Colonic mucosa (tissue), 4 donors: Measurements from ENCODE around the gene DNAJB8. TPM values are rescaled to one million over a fixed set of nuclear protein-coding genes. Genes with fewer than 3 reads are reported as not detected.

Source experiments
- DNase-seq: peaks from one replicate; pipeline ENCODE4 v3.0.0-alpha.2; 2020
- H3K27ac ChIP-seq: fragments of 200-600 bp; one replicate; pipeline ENCODE4 v1.8.0; 2021
- H3K27me3 ChIP-seq: fragments of 200-600 bp; one replicate; pipeline ENCODE4 v1.8.0; 2021
- H3K36me3 ChIP-seq: fragments of 200-600 bp; one replicate; pipeline ENCODE4 v1.8.0; 2021
- H3K4me1 ChIP-seq: fragments of 200-600 bp; one replicate; pipeline ENCODE4 v1.8.0; 2021; ENCODE audit warnings: mild to moderate bottlenecking
- H3K4me3 ChIP-seq: fragments of 200-600 bp; one replicate; pipeline ENCODE4 v1.8.0; 2021
- H3K9ac ChIP-seq, 2 donors: one replicate each; pipeline ENCODE4 v1.7.0; 2013; ENCODE audit warnings: control low read depth in 2 of 2, low read depth in 2 of 2, low read length in 2 of 2
- H3K9me3 ChIP-seq: fragments of 200-600 bp; one replicate; pipeline ENCODE4 v1.8.0; 2021
- CTCF ChIP-seq: fragments of 200-600 bp; IDR thresholded peaks from one replicate; pipeline ENCODE4 v1.8.0; 2022; ENCODE audit warnings: antibody characterized with exemption, mild to moderate bottlenecking
- intact Hi-C: fragments of 100-400 bp; cut with DNase I; formaldehyde crosslinking; loops from one replicate; pipeline ENCODE4 v1.14.1; 2022
- total RNA-seq, 2 donors: library from RNA; stranded (reverse); fragmentation: NEBNext Ultra II Directional in 1 of 2; extraction: Animal tissue kit (Norgen Biotek cat#: 25700) in 1 of 2; gene quantifications; one replicate each; pipeline ENCODE4 v1.2.1, GENCODE V29; 2021
- donor health status: healthy.
- donor health status: DM: no; HTN: no; CAD: no.
- donor health status: DM: no; HTN: no; CAD: no.

The DNAJB8 gene
- total RNA-seq, 2 donors from 2014 or later: not detected

- no peak for DNase-seq
These were observed 37.4 kb downstream of the DNAJB8 start for GRCh38 chr3:128429275-128429674.

GRCh38 chr3:128427872-128428822, 38.5 kb downstream of the DNAJB8 start:
- H3K27ac ChIP-seq: no peak overlapping the region
- no peak overlapping the region for H3K9ac ChIP-seq
- intact Hi-C loops: loop anchor here (5.0 kb wide), 2 partner anchors 154 to 179 kb away; no protein-coding TSS in a partner anchor
- peaks cover 16% of the 10 kb centered on the region for H3K27me3 ChIP-seq
- no peaks in the 10 kb centered on the region for H3K36me3 ChIP-seq
- no peak overlapping the region for H3K4me3 ChIP-seq
- H3K9me3 ChIP-seq: no peaks in the 10 kb centered on the region
- TF ChIP-seq CTCF: no peak
- H3K4me1 ChIP-seq: peaks cover 3% of the 10 kb centered on the region
- DNase-seq: no peak

More at GRCh38 chr3:128429275-128429674, 37.4 kb downstream of the DNAJB8 start:
- H3K36me3 ChIP-seq: no peaks in the 10 kb centered on the region
- no peaks in the 10 kb centered on the region for H3K9me3 ChIP-seq
- no peak overlapping the region for H3K9ac ChIP-seq
- H3K27ac ChIP-seq: no peak overlapping the region
- no peak for TF ChIP-seq CTCF
- peaks cover 20% of the 10 kb centered on the region for H3K27me3 ChIP-seq
- peaks cover 3% of the 10 kb centered on the region for H3K4me1 ChIP-seq
- intact Hi-C loops: loop anchor here (5.0 kb wide), 2 partner anchors 153 to 178 kb away; no protein-coding TSS in a partner anchor
- no peak overlapping the region for H3K4me3 ChIP-seq

- Histone ChIP-seq H3K4me3 (no peak overlapping the region), H3K27ac (no peak overlapping the region), H3K4me1 (peaks cover 3% of the 10 kb centered on the region), H3K27me3 (peaks cover 8% of the 10 kb centered on the region), H3K9me3 (no peaks in the 10 kb centered on the region), H3K9ac (no peak overlapping the region), H3K36me3 (no peaks in the 10 kb centered on the region)
- intact Hi-C loops: loop anchor here (5.0 kb wide), 2 partner anchors 155 to 180 kb away; no protein-coding TSS in a partner anchor
- no peak for TF ChIP-seq CTCF
- DNase-seq: no peak
These were observed 39.4 kb downstream of the DNAJB8 start for GRCh38 chr3:128427175-128427857.

- H3K4me1 ChIP-seq: peaks cover 3% of the 10 kb centered on the region
- H3K9me3 ChIP-seq: no peaks in the 10 kb centered on the region
- H3K4me3 ChIP-seq: peak overlapping the region; percentile 12
- intact Hi-C loops: loop anchor here (5.0 kb wide), 2 partner anchors 156 to 181 kb away; no protein-coding TSS in a partner anchor
- no peak overlapping the region for H3K27ac ChIP-seq
- H3K36me3 ChIP-seq: no peaks in the 10 kb centered on the region
- TF ChIP-seq CTCF: peak; percentile 70
- H3K27me3 ChIP-seq: no peaks in the 10 kb centered on the region
- H3K9ac ChIP-seq: peak overlapping the region in 1 of 2 donors; percentile 12
- peak; percentile 32 for DNase-seq
These were observed 40.4 kb downstream of the DNAJB8 start for GRCh38 chr3:128426128-128426921.

GRCh38 chr3:128425846-128426127, 40.9 kb downstream of the DNAJB8 start:
- no peak overlapping the region for H3K9ac ChIP-seq

More at GRCh38 chr3:128425846-128426127, 40.9 kb downstream of the DNAJB8 start:
- intact Hi-C loops: loop anchor here (5.0 kb wide), 2 partner anchors 157 to 182 kb away; no protein-coding TSS in a partner anchor
- Histone ChIP-seq H3K36me3 (no peaks in the 10 kb centered on the region), H3K27ac (no peak overlapping the region), H3K9me3 (no peaks in the 10 kb centered on the region), H3K27me3 (no peaks in the 10 kb centered on the region), H3K4me1 (peaks cover 3% of the 10 kb centered on the region), H3K4me3 (no peak overlapping the region)
- no peak for TF ChIP-seq CTCF
- no peak for DNase-seq
